NCI-H1092 (cell line): Measurements from ENCODE around the gene ZNF599.
A peak's percentile ranks its signal among the peaks of the same experiment; 100 is the strongest.
"Not testable (repeated sequence)": the region's sequence is repeated elsewhere in the genome, so short reads cannot be mapped to it uniquely, and the experiment has no call there.

Source experiments
- DNase-seq: peaks from one replicate; lab custom pipeline; 2025; lab: John Stamatoyannopoulos, UW

ZNF599 gene

DNA sequence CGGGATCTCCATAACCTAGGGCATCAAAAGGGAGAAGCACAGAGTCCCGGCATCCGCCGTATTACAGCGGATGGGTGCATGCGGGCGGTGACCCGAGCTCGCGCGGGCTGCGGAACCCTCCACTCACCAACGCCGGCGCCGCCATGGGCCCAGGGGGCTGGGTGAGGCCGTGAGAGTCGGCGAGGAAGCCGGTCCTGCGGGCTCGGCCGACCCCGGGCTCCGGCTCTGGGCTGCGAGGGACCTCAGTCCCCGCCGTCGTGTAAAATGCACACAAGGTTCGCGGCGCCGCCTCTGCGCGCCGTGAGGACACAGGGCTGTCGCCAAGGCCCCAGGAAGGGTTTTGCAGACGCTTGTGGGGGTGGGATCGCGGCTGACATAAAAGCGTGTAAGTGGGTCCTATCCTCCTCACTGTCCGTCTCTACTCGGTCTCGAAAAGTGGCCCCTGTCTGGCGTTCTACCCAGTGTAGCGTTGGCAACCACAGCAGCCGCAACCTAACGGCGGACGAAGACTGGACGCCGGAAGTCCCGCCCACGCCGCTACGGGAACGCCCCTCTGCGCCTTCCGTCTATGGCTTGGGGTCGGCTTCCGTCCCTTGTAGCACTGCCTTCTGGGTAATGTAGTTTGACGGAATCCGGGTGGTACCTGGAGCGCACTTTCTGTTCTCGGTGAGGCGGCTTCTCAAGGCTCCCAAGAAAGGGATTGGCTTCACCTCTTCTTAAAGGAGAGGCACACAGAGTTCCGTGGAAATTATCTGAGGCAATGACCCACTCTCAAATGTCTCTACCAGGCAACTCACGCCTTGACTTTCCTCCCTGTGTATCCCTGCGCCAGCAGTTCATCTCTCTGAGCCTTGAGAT, at the start of gene ZNF599:
ZNF599 (minus strand) TSS at position 519 of the 858 bp plus-strand sequence; CDS start at position 145, 374 bp downstream.
- DNase-seq, result peak; percentile 81

DNA sequence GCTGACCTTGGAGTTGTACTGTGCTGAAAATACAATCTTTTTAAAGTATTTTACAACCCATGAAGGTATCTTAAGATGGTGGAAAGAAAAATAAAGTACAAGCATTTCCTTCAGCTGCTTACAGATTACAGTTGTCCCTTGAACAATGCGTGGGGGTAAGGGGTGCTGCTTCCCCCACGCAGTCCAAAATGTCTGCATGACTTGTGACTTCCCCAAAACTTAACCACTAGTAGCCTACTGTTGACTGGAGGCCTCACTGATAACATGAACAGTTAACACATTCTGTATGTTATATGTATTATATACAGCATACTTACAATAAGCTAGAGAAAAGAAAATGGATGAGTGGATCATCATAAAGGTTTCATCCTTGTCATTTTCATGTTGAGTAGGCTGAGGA, 45.3 kb upstream of the ZNF599 start:
- no peak for DNase-seq

GRCh38 chr19:34816708-34817107, 43.7 kb upstream of the ZNF599 start:
- no peak for DNase-seq

GRCh38 chr19:34808566-34808965, 35.6 kb upstream of the ZNF599 start:
- no peak for DNase-seq

GRCh38 chr19:34806976-34807860, 34.2 kb upstream of the ZNF599 start:
- DNase-seq, result no peak

GRCh38 chr19:34804115-34804514, 31.1 kb upstream of the ZNF599 start:
- DNase-seq, result no peak

DNA sequence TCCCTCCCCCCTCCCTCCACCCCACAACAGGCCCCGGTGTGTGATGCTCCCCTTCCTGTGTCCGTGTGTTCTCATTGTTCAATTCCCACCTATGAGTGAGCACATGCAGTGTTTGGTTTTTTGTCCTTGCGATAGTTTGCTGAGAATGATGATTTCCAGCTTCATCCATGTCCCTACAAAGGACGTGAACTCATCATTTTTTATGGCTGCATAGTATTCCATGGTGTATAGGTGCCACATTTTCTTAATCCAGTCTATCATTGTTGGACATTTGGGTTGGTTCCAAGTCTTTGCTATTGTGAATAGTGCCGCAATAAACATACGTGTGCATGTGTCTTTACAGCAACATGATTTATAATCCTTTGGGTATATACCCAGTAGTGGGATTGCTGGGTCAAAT, 23.9 kb upstream of the ZNF599 start:
- not testable (repeated sequence) for DNase-seq

DNA sequence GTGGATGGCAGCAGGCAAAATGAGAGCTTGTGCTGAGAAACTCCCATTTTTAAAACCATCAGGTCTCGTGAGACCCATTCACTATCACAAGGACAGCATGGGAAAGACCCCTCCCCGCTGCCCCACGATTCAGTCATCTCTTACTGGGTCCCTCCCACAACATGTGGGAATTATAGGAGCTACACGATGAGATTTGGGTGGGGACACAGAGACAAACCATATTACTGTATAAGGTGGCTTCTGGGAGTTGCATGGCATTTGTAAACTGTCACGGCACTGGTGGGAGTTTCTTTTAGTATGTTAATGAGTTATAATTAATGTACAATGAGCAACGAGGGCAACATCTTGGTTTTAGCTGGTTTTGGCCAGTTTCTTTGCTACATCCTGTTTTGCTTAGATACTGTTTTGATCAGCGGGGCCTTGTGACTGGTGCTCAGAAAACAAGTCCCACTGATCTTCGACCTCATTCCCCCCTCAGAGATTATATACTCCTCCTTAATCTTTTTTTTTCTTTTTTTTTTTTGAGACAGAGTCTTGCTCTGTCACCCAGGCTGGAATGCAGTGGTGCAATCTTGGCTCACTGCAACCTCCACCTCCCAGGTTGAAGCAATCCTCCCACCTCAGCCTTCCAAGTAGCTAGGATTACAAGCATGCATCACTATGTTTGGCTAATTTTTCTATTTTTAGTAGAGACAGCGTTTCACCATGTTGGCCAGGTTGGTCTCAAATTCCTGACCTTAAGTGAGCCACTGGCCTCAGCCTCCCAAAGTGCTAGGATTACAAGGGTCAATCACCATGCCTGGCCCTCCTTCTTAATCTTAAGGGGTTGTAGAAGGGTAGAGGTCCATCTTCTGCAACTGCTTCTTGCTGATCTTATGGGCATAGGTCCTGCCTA, 21.3 kb upstream of the ZNF599 start:
- DNase-seq, result no peak

GRCh38 chr19:34793565-34793964, 20.6 kb upstream of the ZNF599 start:
- no peak for DNase-seq

GRCh38 chr19:34788074-34788473, 15.1 kb upstream of the ZNF599 start:
- DNase-seq, result no peak

DNA sequence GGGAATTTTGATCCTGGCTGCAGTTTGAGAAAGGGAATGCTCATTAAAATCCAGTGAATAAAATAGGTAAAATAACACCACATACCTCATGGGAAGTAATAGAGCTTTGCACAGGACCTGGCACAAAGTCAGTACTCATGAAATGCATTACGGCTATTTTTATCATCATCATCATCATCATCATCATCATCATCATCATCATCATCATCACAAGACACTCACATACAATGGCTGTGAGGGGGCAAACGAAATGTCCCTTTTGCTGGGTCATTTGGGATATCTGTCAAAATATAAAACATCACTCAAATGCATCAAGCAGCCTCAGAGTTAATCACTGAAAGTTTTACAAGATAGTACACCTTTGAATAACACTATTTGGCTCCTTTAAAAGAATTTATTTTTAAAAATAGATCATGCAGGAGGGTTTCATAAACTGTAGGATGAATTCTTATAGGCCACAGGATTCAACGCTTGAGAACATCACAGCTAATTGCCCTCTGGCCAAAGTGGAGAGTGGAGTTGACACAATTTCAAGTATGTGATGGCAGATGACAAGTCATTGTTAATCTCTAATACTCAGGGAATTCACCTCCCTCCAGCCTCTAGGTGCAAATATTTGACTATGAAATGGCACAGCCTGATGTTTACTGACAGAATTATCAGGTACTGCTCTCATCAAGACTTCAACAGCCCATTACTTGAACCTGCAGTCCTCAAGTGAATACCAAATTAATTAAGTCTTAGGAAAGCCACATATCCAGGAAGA, 14.2 kb upstream of the ZNF599 start:
- DNase-seq, result no peak

- no peak for DNase-seq
Measured at GRCh38 chr19:34786236-34786635, 13.2 kb upstream of the ZNF599 start.

- no peak for DNase-seq
Measured at GRCh38 chr19:34779652-34780051, 6.6 kb upstream of the ZNF599 start.

- DNase-seq, result no peak
Measured at GRCh38 chr19:34778342-34778741, 5.3 kb upstream of the ZNF599 start.

GRCh38 chr19:34774857-34775256, 1.8 kb upstream of the ZNF599 start:
- no peak for DNase-seq

DNA sequence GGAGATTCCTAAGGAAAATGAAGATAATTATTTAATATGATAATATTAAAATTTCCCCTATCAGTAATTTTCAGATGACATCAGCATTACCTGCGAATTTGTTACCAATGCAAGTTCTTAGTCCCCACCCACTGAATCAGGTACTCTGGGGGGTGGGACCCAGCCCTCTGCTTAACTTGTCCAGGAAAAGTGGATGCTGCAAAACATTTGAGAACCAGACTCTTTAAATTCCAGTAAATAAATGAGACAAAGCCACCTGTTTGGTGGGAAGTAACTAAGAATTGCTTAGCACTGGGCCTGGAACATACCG, 495 bp upstream of the ZNF599 start:
- DNase-seq, result no peak

DNA sequence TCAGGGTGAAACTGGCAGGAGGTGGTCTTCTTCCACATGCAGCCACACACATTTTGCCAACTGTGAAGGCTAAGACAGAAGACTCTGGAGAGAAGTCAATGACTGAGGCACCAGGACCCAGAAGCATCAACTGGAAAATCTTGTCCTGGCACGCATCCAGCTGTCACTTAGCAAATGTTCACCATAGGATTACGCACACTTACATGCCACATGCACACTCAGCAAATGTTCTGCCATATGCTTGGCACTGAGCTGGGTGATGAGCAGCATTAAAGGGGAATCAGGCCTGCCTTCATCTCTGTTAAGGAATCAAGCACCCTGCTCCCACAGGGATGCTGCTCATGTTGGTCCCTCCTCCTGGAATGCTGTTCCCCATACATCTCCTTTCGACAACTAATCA, 5.1 kb downstream of the ZNF599 start:
- DNase-seq, result no peak

- no peak for DNase-seq
Measured at GRCh38 chr19:34766386-34766785, 6.6 kb downstream of the ZNF599 start.

GRCh38 chr19:34759218-34759917, 13.6 kb downstream of the ZNF599 start:
- no peak for DNase-seq

- no peak for DNase-seq
Measured at GRCh38 chr19:34757441-34757840, 15.6 kb downstream of the ZNF599 start.
